Measurements from ENCODE around the gene PARP16.

PARP16 gene

DNA sequence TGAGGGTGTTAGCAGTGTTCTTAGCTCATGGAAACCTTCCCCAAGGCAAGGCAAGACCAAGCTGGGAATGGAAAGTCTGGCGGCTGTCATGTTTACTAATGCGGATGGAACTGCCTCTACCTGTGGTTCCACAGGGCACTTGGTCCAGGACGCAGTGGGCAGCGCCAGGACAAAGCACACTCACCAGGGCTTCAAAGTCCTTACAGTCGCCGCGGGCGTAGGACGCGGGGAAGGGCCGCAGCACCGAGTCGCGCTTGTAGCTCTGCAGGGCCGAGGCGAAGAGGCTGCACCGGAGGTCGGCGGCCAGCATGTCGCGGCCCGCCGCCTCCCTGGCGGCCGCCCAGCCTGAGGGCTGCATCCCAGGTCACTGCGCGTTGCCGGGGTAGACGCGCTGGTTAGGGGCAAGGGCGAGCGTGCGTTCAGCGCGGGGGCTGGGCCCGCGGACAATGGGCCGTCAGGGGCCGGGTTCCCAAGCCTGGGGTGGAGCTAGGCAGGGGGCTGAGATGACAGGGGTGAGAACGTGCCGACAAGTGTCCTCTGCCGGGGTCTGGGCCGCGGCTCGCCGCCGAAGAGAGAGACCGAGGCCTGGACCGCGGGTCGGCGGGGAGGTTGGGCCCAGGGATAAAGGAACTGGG, 497 bp downstream of the PARP16 start (continued):
- no peak for TF ChIP-seq ZNF529 (tag by site-specific recombination; IDR thresholded peaks at IDR 0.05; ENCODE audit: insufficient replicate concordance)
- TF ChIP-seq, protein P1, sequence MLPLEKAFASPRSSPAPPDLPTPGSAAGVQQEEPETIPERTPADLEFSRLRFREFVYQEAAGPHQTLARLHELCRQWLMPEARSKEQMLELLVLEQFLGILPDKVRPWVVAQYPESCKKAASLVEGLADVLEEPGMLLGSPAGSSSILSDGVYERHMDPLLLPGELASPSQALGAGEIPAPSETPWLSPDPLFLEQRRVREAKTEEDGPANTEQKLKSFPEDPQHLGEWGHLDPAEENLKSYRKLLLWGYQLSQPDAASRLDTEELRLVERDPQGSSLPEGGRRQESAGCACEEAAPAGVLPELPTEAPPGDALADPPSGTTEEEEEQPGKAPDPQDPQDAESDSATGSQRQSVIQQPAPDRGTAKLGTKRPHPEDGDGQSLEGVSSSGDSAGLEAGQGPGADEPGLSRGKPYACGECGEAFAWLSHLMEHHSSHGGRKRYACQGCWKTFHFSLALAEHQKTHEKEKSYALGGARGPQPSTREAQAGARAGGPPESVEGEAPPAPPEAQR (tag by site-specific recombination; IDR thresholded peaks at IDR 0.05): no peak
- TF ChIP-seq ZBTB48 (tag by site-specific recombination; IDR thresholded peaks at IDR 0.05): peak; percentile 99
- TF ChIP-seq GLIS1 (tag by site-specific recombination; IDR thresholded peaks at IDR 0.05): no peak; the same call in 1 of the 2 replicates
- no peak for TF ChIP-seq ZNF558 (tag by site-specific recombination; IDR thresholded peaks at IDR 0.05)
- peak; percentile 50; the same call in 1 of the 2 replicates for TF ChIP-seq ZNF223 (tag by site-specific recombination; IDR thresholded peaks at IDR 0.05)
- peak; percentile 94 for TF ChIP-seq ZNF600 (tag by site-specific recombination; IDR thresholded peaks at IDR 0.05)
- no peak for TF ChIP-seq BCL11B (tag by site-specific recombination; IDR thresholded peaks at IDR 0.05; ENCODE audit: low read depth)
- TF ChIP-seq, protein P2, sequence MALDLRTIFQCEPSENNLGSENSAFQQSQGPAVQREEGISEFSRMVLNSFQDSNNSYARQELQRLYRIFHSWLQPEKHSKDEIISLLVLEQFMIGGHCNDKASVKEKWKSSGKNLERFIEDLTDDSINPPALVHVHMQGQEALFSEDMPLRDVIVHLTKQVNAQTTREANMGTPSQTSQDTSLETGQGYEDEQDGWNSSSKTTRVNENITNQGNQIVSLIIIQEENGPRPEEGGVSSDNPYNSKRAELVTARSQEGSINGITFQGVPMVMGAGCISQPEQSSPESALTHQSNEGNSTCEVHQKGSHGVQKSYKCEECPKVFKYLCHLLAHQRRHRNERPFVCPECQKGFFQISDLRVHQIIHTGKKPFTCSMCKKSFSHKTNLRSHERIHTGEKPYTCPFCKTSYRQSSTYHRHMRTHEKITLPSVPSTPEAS (tag by site-specific recombination; IDR thresholded peaks at IDR 0.05): no peak
- TF ChIP-seq ZNF626 (tag by site-specific recombination; IDR thresholded peaks at IDR 0.05): no peak
- TF ChIP-seq ZNF677 (tag by site-specific recombination; IDR thresholded peaks at IDR 0.05): no peak
- peak; percentile 96 for TF ChIP-seq ZSCAN30 (tag by site-specific recombination; IDR thresholded peaks at IDR 0.05)
- TF ChIP-seq ZNF416 (tag by site-specific recombination; IDR thresholded peaks at IDR 0.05): no peak
- no peak for TF ChIP-seq IKZF3 (tag by site-specific recombination; IDR thresholded peaks at IDR 0.05)
- no peak; the same call in 1 of the 2 replicates for TF ChIP-seq ZNF2 (tag by site-specific recombination; IDR thresholded peaks at IDR 0.05)
- TF ChIP-seq ZNF530 (tag by site-specific recombination; IDR thresholded peaks at IDR 0.05; ENCODE audit: low read depth): no peak
- TF ChIP-seq ZNF48 (tag by site-specific recombination; IDR thresholded peaks at IDR 0.05): no peak
- TF ChIP-seq OSR2 (tag by site-specific recombination; IDR thresholded peaks at IDR 0.05): no peak
- TF ChIP-seq, protein P3, sequence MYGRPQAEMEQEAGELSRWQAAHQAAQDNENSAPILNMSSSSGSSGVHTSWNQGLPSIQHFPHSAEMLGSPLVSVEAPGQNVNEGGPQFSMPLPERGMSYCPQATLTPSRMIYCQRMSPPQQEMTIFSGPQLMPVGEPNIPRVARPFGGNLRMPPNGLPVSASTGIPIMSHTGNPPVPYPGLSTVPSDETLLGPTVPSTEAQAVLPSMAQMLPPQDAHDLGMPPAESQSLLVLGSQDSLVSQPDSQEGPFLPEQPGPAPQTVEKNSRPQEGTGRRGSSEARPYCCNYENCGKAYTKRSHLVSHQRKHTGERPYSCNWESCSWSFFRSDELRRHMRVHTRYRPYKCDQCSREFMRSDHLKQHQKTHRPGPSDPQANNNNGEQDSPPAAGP (tag by site-specific recombination; IDR thresholded peaks at IDR 0.05): peak; percentile 72
- no peak for TF ChIP-seq PRDM1 (tag by site-specific recombination; IDR thresholded peaks at IDR 0.05)
- no peak for TF ChIP-seq KLF9 (tag by site-specific recombination; IDR thresholded peaks at IDR 0.05; ENCODE audit: low read depth)
- TF ChIP-seq ZNF549 (tag by site-specific recombination; IDR thresholded peaks at IDR 0.05): no peak
- TF ChIP-seq, protein P4, sequence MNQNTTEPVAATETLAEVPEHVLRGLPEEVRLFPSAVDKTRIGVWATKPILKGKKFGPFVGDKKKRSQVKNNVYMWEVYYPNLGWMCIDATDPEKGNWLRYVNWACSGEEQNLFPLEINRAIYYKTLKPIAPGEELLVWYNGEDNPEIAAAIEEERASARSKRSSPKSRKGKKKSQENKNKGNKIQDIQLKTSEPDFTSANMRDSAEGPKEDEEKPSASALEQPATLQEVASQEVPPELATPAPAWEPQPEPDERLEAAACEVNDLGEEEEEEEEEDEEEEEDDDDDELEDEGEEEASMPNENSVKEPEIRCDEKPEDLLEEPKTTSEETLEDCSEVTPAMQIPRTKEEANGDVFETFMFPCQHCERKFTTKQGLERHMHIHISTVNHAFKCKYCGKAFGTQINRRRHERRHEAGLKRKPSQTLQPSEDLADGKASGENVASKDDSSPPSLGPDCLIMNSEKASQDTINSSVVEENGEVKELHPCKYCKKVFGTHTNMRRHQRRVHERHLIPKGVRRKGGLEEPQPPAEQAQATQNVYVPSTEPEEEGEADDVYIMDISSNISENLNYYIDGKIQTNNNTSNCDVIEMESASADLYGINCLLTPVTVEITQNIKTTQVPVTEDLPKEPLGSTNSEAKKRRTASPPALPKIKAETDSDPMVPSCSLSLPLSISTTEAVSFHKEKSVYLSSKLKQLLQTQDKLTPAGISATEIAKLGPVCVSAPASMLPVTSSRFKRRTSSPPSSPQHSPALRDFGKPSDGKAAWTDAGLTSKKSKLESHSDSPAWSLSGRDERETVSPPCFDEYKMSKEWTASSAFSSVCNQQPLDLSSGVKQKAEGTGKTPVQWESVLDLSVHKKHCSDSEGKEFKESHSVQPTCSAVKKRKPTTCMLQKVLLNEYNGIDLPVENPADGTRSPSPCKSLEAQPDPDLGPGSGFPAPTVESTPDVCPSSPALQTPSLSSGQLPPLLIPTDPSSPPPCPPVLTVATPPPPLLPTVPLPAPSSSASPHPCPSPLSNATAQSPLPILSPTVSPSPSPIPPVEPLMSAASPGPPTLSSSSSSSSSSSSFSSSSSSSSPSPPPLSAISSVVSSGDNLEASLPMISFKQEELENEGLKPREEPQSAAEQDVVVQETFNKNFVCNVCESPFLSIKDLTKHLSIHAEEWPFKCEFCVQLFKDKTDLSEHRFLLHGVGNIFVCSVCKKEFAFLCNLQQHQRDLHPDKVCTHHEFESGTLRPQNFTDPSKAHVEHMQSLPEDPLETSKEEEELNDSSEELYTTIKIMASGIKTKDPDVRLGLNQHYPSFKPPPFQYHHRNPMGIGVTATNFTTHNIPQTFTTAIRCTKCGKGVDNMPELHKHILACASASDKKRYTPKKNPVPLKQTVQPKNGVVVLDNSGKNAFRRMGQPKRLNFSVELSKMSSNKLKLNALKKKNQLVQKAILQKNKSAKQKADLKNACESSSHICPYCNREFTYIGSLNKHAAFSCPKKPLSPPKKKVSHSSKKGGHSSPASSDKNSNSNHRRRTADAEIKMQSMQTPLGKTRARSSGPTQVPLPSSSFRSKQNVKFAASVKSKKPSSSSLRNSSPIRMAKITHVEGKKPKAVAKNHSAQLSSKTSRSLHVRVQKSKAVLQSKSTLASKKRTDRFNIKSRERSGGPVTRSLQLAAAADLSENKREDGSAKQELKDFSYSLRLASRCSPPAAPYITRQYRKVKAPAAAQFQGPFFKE (tag by site-specific recombination; IDR thresholded peaks at IDR 0.05; ENCODE audit: borderline replicate concordance): peak; percentile 79; the same call in 1 of the 2 replicates
- no peak for TF ChIP-seq ZNF654 (tag by site-specific recombination; IDR thresholded peaks at IDR 0.05; ENCODE audit: low read depth)
- no peak for TF ChIP-seq ZNF221 (tag by site-specific recombination; IDR thresholded peaks at IDR 0.05; ENCODE audit: borderline replicate concordance)
- TF ChIP-seq ZBTB17 (tag by site-specific recombination; IDR thresholded peaks at IDR 0.05): peak; percentile 63; the same call in 1 of the 2 replicates
- no peak for TF ChIP-seq ZNF548 (tag by site-specific recombination; IDR thresholded peaks at IDR 0.05)
- TF ChIP-seq ZNF16 (tag by site-specific recombination; IDR thresholded peaks at IDR 0.05; ENCODE audit: low read depth): no peak
- no peak for TF ChIP-seq ZNF560 (tag by site-specific recombination; IDR thresholded peaks at IDR 0.05; ENCODE audit: borderline replicate concordance)
